GM12801 (cell line): ENCODE results near the gene KRI1.

Experiments
- CTCF ChIP-seq: IDR thresholded peaks from one replicate; pipeline ENCODE4 v1.5.1; 2011; ENCODE audit warnings: control low read depth; ENCODE audit not compliant: insufficient read length; ENCODE audit errors: extremely low read depth

The KRI1 gene

GRCh38 chr19:10508707-10509106 lies 57.1 kb downstream of the KRI1 start:
- TF ChIP-seq CTCF = no peak

DNA sequence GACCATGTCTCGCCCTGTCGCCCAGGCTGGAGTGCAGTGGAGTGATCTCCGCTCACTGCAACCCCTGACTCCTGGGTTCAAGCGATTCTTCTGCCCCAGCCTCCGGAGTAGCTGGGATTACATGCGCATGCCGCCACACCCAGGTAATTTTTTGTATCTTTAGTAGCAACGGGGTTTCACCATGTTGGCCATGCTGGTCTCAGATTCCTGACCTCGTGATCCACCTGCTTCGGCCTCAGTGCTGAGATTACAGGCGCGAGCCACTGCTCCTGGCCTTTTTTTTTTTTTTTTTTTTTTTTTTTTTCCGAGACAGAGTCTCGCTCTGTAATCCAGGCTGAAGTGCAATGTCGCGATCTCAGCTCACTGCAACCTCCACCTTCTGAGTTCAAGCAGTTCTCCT lies 57.8 kb downstream of the KRI1 start:
- no peak for TF ChIP-seq CTCF

- TF ChIP-seq CTCF = no peak
Measured at GRCh38 chr19:10505583-10506229, 60.1 kb downstream of the KRI1 start.
